ENCODE results near the gene SEMA4B.
"Not testable (repeated sequence)": the region's sequence is repeated elsewhere in the genome, so short reads cannot be mapped to it uniquely, and the experiment has no call there.

The SEMA4B gene, protein sequence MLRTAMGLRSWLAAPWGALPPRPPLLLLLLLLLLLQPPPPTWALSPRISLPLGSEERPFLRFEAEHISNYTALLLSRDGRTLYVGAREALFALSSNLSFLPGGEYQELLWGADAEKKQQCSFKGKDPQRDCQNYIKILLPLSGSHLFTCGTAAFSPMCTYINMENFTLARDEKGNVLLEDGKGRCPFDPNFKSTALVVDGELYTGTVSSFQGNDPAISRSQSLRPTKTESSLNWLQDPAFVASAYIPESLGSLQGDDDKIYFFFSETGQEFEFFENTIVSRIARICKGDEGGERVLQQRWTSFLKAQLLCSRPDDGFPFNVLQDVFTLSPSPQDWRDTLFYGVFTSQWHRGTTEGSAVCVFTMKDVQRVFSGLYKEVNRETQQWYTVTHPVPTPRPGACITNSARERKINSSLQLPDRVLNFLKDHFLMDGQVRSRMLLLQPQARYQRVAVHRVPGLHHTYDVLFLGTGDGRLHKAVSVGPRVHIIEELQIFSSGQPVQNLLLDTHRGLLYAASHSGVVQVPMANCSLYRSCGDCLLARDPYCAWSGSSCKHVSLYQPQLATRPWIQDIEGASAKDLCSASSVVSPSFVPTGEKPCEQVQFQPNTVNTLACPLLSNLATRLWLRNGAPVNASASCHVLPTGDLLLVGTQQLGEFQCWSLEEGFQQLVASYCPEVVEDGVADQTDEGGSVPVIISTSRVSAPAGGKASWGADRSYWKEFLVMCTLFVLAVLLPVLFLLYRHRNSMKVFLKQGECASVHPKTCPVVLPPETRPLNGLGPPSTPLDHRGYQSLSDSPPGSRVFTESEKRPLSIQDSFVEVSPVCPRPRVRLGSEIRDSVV

GRCh38 chr15:90201130-90201943, at the start of gene SEMA4B:
Gene SEMA4B, plus strand, starts transcription at chr15:90201330. Its CDS starts 249 bp downstream, at chr15:90201579.
- peak; percentile 87 for DNase-seq

DNA sequence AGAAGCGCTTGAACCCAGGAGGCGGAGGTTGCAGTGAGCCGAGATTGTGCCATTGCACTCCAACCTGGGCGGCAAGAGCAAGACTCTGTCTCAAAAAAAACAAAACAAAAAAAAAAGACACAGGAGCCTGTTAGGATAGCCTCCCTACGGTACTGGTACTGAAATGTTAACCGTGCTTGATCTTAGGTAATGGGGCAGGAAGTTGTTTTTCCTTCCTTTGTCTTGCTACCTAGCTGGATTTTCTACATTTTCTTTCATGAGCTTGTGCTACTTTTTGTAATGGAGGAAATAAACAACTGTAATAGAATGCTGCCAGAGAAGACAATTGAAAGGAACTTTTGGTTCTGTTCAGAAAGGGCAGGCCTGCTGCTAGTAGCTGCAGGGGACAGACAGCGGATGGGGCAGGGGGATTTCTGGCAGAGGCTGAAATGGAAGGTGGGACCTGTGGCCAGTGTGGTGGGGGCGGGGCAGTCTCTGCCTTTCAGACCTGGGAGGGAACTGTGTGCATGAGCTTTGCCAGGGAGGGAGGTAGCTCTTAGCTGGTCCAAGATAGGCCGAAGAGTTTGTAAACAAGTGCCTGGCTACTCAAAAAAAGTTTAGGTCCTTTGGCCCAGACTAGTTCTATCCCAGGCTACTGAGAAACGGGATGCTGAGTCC, 49.0 kb upstream of the SEMA4B start:
- DNase-seq, result no peak

DNA sequence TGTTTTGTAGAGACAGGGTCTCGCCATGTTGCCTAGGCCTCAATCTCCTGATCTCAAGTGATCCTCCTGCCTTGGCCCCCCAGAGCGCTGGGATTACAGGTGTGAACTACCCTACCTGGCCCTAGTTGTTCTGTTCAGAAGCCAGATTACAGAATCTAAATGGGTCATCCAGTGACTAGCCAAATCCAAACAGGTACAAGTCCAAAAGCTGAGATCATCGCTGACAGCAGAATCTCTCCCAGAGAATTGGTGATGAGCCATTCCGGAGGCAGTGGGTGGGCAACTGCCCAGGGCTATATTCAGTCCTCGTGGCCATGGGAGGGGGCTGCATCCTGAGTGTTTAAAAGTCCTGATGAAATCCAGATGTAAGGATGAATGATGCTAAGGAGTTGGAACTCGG, 47.5 kb upstream of the SEMA4B start:
- DNase-seq, result no peak

DNA sequence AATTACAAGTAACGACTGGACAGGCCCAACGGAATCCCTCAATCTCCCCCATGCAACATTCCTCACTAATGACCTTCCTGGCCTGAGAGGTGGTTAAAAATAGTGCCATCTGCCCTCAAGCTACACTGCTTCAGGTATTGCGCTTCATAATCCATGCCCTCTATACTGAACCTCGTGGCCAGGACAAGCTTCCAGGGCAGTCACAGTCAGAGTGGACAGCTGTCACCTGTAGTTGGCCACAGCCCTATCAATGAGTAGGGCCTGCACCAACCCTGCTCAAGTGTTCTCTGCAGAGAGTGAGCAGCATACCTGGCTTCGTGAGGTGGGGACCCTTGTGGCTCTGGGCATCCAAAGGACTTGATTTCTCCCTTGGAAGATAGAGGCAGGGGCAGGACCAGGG, 46.9 kb upstream of the SEMA4B start:
- no peak for DNase-seq

GRCh38 chr15:90154861-90155626, 46.1 kb upstream of the SEMA4B start:
- no peak for DNase-seq

- no peak for DNase-seq
Observed at GRCh38 chr15:90159213-90159612, 41.9 kb upstream of the SEMA4B start.

- no peak for DNase-seq
Observed at GRCh38 chr15:90160781-90161727, 40.1 kb upstream of the SEMA4B start.

DNA sequence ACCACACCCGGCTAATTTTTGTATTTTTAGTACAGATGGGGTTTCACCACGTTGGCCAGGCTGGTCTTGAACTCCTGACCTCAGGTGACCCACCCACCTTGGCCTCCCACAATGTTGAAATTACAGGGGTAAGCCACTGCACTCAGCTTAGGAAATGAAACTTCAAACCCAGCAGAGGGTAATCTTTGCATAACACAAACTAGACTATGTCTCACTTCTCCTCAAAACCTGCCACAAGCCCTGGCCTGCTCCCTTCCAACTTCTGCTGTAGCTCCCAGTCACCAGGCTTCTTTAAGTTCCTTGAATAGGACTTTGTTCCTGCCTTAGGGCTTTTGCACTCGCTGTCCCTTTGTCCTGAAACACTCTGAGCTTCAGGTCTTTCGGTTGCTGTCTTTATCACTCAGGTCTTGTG, 39.2 kb upstream of the SEMA4B start:
- DNase-seq, result no peak

GRCh38 chr15:90162956-90163355, 38.2 kb upstream of the SEMA4B start:
- DNase-seq, result no peak

DNA sequence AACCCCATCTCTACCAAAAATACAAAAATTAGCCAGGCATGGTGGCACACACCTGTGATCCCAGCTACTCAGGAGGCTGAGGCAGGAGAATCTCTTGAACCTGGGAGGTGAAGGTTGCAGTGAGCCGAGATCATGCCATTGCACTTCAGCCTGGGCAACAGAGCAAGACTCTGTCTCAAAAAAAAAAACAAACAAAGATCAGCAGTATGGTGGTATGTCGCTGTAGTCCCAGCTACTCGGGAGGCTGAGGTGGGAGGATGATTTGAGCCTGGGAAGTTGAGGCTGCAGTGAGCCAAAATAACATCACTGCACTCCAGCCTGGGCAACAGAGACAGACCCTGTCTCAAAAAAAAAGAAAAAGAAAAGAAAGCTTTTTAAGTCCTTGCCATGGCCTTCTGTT, 36.9 kb upstream of the SEMA4B start:
- not testable (repeated sequence) for DNase-seq

- DNase-seq, result no peak
Observed at GRCh38 chr15:90165157-90165556, 36.0 kb upstream of the SEMA4B start.

GRCh38 chr15:90165659-90166489, 35.3 kb upstream of the SEMA4B start:
- DNase-seq, result peak; percentile 61

DNA sequence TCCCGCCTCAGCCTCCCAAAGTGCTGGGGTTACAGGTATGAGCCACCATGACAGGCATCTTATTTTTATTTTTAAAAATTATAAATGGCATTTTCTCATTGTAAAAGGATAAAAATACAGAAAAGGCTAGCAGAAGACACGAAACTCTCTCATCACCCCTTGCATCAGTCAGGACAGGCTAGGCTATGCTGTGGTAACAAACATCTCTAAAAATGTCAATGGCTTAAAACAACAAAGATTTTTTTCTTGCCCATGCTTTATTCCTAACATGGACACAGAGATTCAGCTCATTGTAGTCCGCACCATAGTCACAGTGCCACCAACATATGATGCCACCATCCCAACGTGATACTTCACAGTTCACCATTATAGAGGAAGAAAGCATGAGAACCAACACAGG, 34.0 kb upstream of the SEMA4B start:
- no peak for DNase-seq

DNA sequence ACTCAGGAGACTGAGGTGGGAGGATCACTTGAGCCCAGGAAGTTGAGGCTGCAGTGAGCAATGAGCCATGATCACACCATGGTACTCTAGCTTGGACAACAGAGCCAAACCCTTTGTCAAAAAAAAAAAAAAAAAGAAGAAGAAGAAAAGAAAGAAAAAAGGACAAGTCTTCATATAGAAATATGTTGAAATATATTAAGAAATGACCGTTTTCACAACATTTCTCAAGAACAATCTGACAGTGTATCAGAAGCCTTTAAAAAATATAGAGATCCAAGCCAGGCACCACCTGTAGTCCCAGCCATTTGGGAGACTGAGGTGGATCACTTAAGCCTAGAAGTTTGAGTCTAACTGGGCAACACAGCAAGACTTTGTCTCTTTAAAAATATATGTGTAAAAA, 29.5 kb upstream of the SEMA4B start:
- DNase-seq, result no peak

GRCh38 chr15:90173372-90173771, 27.8 kb upstream of the SEMA4B start:
- DNase-seq, result no peak

- peak; percentile 39 for DNase-seq
Observed at GRCh38 chr15:90174140-90174875, 26.8 kb upstream of the SEMA4B start.

- DNase-seq, result no peak
Observed at GRCh38 chr15:90177012-90177411, 24.1 kb upstream of the SEMA4B start.

DNA sequence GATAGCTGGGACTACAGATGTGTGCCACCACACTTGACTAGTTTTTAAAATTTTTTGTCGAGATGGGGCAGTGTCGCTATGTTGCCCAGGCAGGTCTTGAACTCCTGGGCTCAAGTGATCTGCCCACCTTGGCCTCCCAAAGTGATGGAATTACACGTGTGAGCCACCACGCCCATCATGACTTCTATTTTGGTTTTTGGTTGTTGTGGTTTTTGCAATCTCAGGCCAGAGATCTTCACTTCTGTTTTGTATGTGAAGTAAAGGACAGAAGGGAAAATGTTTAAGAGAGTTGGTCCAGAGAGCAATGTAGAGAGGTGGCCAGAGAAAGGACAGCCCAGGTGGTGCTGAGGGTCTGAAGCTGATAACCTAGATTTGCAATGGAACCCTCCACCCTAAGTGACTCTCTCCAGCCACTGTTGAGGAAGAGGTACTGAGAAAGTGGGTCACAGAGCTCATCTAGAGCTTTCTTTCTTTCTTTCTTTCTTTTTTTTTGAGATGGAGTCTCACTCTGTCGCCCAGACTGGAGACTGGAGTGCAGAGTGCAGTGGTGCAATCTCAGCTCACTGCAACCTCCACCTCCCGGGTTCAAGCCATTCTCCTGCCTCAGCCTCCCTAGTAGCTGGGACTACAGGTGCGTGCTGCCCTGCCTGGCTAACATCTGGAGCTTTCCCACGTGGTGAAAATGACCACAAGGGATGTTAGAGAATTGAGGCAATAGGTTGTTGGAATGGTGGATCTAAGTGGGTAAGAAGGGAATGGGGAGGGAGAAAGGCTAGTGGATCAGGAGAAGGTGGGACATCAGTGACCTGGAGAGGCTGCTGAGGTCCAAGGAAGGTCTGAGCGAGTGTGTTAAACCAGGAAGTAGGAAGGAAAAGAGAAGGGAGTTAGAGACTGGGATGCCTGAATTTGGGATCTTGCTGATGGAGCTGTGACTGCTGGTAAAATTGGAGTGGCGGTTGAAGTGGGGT, 22.4 kb upstream of the SEMA4B start:
- no peak for DNase-seq
